ENCODE data around the gene PRPF19.

DNA sequence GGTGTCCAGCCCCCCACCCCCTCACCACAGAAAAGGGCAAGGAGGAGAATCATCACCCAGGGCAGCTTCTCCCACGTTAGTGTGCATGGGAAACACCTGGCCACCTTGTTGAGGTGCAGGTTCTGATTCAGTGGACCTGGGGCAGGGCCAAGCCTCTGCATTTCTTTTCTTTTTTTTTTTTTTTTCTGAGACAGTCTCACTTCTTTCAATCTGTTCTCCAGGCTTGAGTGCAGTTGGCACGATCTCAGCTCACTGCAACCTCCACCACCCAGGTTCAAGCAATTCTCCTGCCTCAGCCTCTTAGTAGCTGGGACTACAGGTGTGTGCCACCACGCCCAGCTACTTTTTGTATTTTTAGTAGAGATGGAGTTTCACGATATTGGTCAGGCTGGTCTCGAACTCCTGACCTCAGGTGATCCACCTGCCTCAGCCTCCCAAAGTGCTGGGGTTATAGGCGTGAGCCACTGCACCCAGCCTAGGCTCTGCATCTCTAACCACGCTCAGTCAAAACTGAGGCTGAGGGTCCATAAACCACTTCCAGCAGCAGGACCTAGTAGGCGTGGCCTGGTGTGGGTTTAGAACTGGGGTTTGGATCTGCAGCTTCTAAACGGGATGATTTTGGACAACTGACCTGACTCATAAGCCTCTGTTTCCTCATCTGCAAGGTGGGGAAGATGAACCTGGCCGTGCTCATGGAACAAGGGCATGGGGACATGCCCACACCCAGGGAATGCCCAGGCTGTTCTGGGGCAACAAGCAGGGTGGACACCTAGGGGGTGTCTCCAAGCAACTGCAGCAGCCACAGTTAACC lies 38.3 kb downstream of the PRPF19 start:
- TF ChIP-seq CTCF (IDR thresholded peaks at IDR 0.05; ENCODE audit: poor library complexity, severe bottlenecking): no peak
- no peak for TF ChIP-seq EZH2 (IDR thresholded peaks at IDR 0.05; ENCODE audit: borderline replicate concordance, insufficient read depth, low read length, poor library complexity, severe bottlenecking)
- TF ChIP-seq REST (IDR thresholded peaks at IDR 0.05; ENCODE audit: borderline replicate concordance): no peak

All from neural cell (in vitro differentiated cells).